NCI-H69 (cell line): ENCODE data around the gene MAN1C1.
A peak's percentile ranks its signal among the peaks of the same experiment; 100 is the strongest.
"Not testable (repeated sequence)": the region's sequence is repeated elsewhere in the genome, so short reads cannot be mapped to it uniquely, and the experiment has no call there.

ENCODE experiments used
- DNase-seq: peaks from one replicate; lab custom pipeline; 2025; lab: John Stamatoyannopoulos, UW

MAN1C1 gene

GRCh38 chr1:25636141-25636540 is 19.6 kb downstream of the MAN1C1 start:
- DNase-seq: not testable (repeated sequence)

GRCh38 chr1:25640646-25641328 is 24.2 kb downstream of the MAN1C1 start:
- no peak for DNase-seq

GRCh38 chr1:25641329-25641725 is 24.7 kb downstream of the MAN1C1 start:
- DNase-seq: no peak

GRCh38 chr1:25641931-25642573 is 25.5 kb downstream of the MAN1C1 start:
- no peak for DNase-seq

GRCh38 chr1:25642574-25643108 is 26.1 kb downstream of the MAN1C1 start:
- DNase-seq: no peak

GRCh38 chr1:25643929-25644328 is 27.3 kb downstream of the MAN1C1 start:
- no peak for DNase-seq

- no peak for DNase-seq
Observed at GRCh38 chr1:25644962-25645361, 28.4 kb downstream of the MAN1C1 start.

- DNase-seq: no peak
Observed at GRCh38 chr1:25645637-25646400, 29.2 kb downstream of the MAN1C1 start.

- no peak for DNase-seq
Observed at GRCh38 chr1:25647106-25647505, 30.5 kb downstream of the MAN1C1 start.

- no peak for DNase-seq
Observed at GRCh38 chr1:25647863-25648262, 31.3 kb downstream of the MAN1C1 start.

- no peak for DNase-seq
Observed at GRCh38 chr1:25648681-25649440, 32.3 kb downstream of the MAN1C1 start.

GRCh38 chr1:25649505-25650288 is 33.1 kb downstream of the MAN1C1 start:
- DNase-seq: no peak

- DNase-seq: peak; percentile 58
Observed at GRCh38 chr1:25650289-25650576, 33.6 kb downstream of the MAN1C1 start.

GRCh38 chr1:25651036-25651640 is 34.5 kb downstream of the MAN1C1 start:
- no peak for DNase-seq

GRCh38 chr1:25651824-25652741 is 35.5 kb downstream of the MAN1C1 start:
- DNase-seq: no peak

- no peak for DNase-seq
Observed at GRCh38 chr1:25653558-25653957, 37.0 kb downstream of the MAN1C1 start.

- no peak for DNase-seq
Observed at GRCh38 chr1:25654109-25654660, 37.6 kb downstream of the MAN1C1 start.

GRCh38 chr1:25657121-25657882 is 40.7 kb downstream of the MAN1C1 start:
- no peak for DNase-seq
